Gastroesophageal sphincter (tissue), 4 donors: ENCODE data around the gene NBEA. TPM values are rescaled to one million over a fixed set of nuclear protein-coding genes. Genes with fewer than 3 reads are reported as not detected.

Experiments used
- ATAC-seq: fragments of 150-250 bp; one replicate; pipeline ENCODE4 v1.9.1; 2016; ENCODE audit warnings: mild to moderate bottlenecking, moderate library complexity
- H3K27ac ChIP-seq, 4 donors: fragments of 200-600 bp; sonication (generic) in 3 of 4; 1 replicate in 3 of 4; 2 replicates in 1 of 4; pipeline ENCODE4 v1.5.1; 2016 to 2019
- H3K27me3 ChIP-seq: fragments of 200-600 bp; sonication (generic); one replicate; pipeline ENCODE4 v1.5.1; 2019
- H3K36me3 ChIP-seq, 2 donors: fragments of 200-600 bp; sonication (generic); one replicate each; pipeline ENCODE4 v1.5.1; 2019; ENCODE audit warnings: control low read depth in 1 of 2
- H3K4me1 ChIP-seq, 3 donors: fragments of 200-600 bp; sonication (generic); 1 replicate in 2 of 3; 2 replicates in 1 of 3; pipeline ENCODE4 v1.5.1; 2016 to 2019; ENCODE audit warnings: control low read depth in 2 of 3
- H3K4me3 ChIP-seq, 2 donors: fragments of 200-600 bp; sonication (generic); one replicate each; pipeline ENCODE4 v1.5.1; 2019; ENCODE audit warnings: mild to moderate bottlenecking in 1 of 2, moderate library complexity in 1 of 2
- H3K9me3 ChIP-seq, 3 donors: fragments of 200-600 bp; sonication (generic); one replicate each; pipeline ENCODE4 v1.5.1; 2017 to 2019; ENCODE audit warnings: control low read depth in 2 of 3
- EP300 ChIP-seq: sonication (generic); formaldehyde crosslinking; IDR thresholded peaks from one replicate; pipeline ENCODE4 v1.6.1; 2017; ENCODE audit warnings: antibody characterized with exemption, mild to moderate bottlenecking
- POLR2A ChIP-seq, 2 donors: fragments of 450-650 bp; IDR thresholded peaks; one replicate each; pipeline ENCODE4 v1.6.1; 2017; ENCODE audit warnings: antibody characterized with exemption in 2 of 2, mild to moderate bottlenecking in 2 of 2, moderate library complexity in 1 of 2
- POLR2AphosphoS5 ChIP-seq: sonication (generic); formaldehyde crosslinking; IDR thresholded peaks from one replicate; pipeline ENCODE4 v1.6.1; 2017; ENCODE audit warnings: antibody characterized with exemption
- WGBS, 2 donors: methylation state at CpG; one replicate each; pipeline ENCODE4 v1.1.5; 2018; ENCODE audit warnings: low coverage in 1 of 2; 5-methylcytosine and 5-hydroxymethylcytosine counted together
- total RNA-seq, 4 donors: library from RNA; depleted of rRNA; stranded (reverse); fragments of >200 nt; gene quantifications; one replicate each; pipeline ENCODE4 v1.1.0, GENCODE V29; 2016
- TF ChIP-seq, protein P1 (sequence below), 4 experiments: fragments of 200-600 bp in 2 of 4; fragments of 450-650 bp in 2 of 4; sonication (generic) in 1 of 4; IDR thresholded peaks; one replicate each; pipeline ENCODE4 v1.5.1; 2017 to 2019; ENCODE audit warnings: antibody characterized with exemption in 4 of 4, mild to moderate bottlenecking in 2 of 4, moderate library complexity in 2 of 4

NBEA gene
- total RNA-seq, 4 donors from 2014 or later: 24.8 to 52.1 (median 35.4) TPM

DNA sequence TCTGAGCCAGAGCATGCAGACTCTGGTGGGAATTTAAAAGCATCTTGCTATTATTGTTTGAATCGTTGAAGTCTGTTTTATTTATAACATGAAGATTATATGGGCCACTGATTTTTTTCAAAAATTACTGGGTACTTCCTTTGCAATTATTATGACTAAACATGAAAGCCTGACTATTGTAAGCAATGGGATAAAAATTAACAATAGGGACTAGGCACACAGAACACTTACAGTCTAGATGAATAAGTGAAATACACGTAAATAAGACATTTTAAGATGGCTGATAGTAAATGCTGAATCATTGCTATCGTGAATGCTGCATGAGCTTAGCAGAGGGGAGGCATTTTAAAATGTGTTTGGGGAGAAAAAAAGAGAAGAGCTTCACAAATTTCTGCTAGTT, 615.4 kb downstream of the NBEA start:
- Histone ChIP-seq H3K36me3 (no peaks in the 10 kb centered on the region), H3K27ac (no peak overlapping the region), H3K4me3 (no peak overlapping the region), H3K9me3 (no peaks in the 10 kb centered on the region), H3K27me3 (no peaks in the 10 kb centered on the region), H3K4me1 (no peaks in the 10 kb centered on the region)
- TF ChIP-seq POLR2AphosphoS5 (no peak), POLR2A (IDR thresholded peaks at IDR 0.05) (no peak), EP300 (no peak)
- TF ChIP-seq, protein P1, sequence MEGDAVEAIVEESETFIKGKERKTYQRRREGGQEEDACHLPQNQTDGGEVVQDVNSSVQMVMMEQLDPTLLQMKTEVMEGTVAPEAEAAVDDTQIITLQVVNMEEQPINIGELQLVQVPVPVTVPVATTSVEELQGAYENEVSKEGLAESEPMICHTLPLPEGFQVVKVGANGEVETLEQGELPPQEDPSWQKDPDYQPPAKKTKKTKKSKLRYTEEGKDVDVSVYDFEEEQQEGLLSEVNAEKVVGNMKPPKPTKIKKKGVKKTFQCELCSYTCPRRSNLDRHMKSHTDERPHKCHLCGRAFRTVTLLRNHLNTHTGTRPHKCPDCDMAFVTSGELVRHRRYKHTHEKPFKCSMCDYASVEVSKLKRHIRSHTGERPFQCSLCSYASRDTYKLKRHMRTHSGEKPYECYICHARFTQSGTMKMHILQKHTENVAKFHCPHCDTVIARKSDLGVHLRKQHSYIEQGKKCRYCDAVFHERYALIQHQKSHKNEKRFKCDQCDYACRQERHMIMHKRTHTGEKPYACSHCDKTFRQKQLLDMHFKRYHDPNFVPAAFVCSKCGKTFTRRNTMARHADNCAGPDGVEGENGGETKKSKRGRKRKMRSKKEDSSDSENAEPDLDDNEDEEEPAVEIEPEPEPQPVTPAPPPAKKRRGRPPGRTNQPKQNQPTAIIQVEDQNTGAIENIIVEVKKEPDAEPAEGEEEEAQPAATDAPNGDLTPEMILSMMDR (IDR thresholded peaks at IDR 0.05): no peak
- no peak for ATAC-seq
- 82 to 83% methylated on average over 3 of the region's 3 CpGs for WGBS, 2 donors

DNA sequence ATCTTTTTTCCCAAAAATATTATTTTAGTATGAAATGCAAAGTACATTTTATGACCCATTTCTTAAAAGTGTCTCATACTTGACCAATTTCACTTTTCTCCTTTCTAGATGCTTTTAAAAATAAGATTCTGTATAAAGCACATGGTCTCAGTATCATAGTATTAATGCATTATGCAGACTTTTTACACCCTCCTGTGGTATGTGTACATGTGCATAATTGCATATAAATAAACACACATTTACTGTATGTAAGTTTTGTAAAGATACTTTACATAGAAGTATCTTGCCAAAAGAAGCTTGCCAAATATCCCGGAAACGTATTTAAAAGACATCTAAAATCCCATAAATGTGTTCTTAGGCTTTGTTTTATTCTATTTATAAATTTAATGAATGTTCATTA, 619.5 kb downstream of the NBEA start:
- Histone ChIP-seq H3K9me3 (no peaks in the 10 kb centered on the region), H3K4me1 (no peaks in the 10 kb centered on the region), H3K27ac (no peak overlapping the region), H3K27me3 (no peaks in the 10 kb centered on the region), H3K4me3 (no peak overlapping the region), H3K36me3 (no peaks in the 10 kb centered on the region)
- 78 to 88% methylated on average over 2 of the region's 2 CpGs for WGBS, 2 donors
- ATAC-seq: no peak
- TF ChIP-seq, protein P1 (IDR thresholded peaks at IDR 0.05): no peak
- TF ChIP-seq EP300 (no peak), POLR2AphosphoS5 (no peak), POLR2A (IDR thresholded peaks at IDR 0.05) (no peak)

DNA sequence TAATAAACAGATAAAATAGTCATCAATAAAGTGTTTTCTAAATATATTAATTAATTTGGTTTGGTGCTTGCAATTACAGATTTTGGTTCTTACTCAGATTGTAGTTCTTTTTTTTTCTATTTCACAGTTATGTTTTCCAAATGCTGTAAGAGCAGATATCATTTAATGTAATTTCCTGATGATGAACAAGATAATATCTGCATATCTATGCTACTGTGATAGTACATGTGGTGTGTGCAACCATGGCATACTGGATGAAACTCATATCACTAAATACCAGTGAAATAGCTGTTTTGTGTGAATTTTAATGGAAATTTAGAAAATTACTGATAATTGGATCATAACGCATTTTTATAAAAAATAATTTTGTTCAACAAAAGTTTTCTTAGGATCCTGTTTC, 623.2 kb downstream of the NBEA start:
- Histone ChIP-seq H3K27ac (no peak overlapping the region), H3K9me3 (no peaks in the 10 kb centered on the region), H3K27me3 (no peaks in the 10 kb centered on the region), H3K4me3 (no peak overlapping the region), H3K36me3 (peaks cover 0 to 9% of the 10 kb centered on the region in 2 donors), H3K4me1 (no peaks in the 10 kb centered on the region)
- WGBS, 2 donors: 96 to 100% methylated on average over 1 of the region's 1 CpG
- no peak for ATAC-seq
- TF ChIP-seq POLR2AphosphoS5 (no peak), POLR2A (IDR thresholded peaks at IDR 0.05) (no peak), EP300 (no peak)
- TF ChIP-seq, protein P1 (IDR thresholded peaks at IDR 0.05): no peak

DNA sequence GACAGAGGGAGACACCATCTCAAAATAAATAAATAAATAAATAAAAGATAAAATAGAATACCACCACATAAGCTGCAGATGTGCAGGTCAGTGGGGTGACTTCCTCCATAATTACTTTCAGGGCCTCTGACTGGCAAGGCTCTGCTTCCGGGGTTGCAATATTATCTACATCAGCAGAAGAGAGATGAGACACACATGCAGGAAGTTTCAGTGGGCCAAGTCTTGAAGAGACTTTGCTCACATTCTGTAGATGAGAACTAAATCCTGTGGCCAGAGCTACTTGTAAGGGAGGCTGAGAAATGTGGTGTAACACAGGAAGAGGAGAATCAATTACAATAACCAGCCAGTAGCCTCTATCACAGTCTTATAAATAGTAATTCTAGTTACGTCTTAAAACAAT, 624.3 kb downstream of the NBEA start:
- Histone ChIP-seq H3K9me3 (no peaks in the 10 kb centered on the region), H3K27ac (no peak overlapping the region), H3K36me3 (peaks cover 0 to 9% of the 10 kb centered on the region in 2 donors), H3K4me1 (no peaks in the 10 kb centered on the region), H3K27me3 (no peaks in the 10 kb centered on the region), H3K4me3 (no peak overlapping the region)
- ATAC-seq: no peak
- no peak for TF ChIP-seq EP300
- TF ChIP-seq, protein P1 (IDR thresholded peaks at IDR 0.05): no peak
- WGBS, 2 donors: 64 to 70% methylated on average over 2 of the region's 2 CpGs

DNA sequence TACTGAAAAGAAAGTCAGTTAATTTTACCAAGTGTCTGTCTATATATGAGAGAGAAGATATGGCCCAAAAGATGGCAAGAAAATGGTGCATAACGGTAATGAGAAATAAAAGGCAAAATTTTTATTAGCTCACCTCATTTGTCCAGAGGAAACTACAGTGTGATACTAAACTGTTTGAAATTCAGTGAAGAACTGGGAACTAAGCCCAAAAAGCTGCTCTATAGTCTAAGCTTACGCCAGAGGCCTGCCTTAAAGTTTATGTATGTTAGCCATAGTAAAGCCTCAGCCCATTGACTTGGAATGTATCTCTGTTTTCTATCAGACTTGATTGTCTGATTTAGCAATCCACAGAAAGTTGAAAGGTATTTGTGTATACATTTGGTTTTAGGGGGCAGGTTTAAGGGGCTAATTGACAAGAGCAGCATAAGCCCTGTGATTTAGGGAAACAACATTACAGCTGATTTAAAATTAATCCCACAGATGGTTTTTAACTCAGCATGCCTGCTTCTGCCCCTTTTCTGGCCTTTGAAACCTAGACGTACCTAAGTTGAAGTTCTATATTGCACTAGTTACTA, 625.4 kb downstream of the NBEA start:
- Histone ChIP-seq H3K27me3 (no peaks in the 10 kb centered on the region), H3K4me3 (no peak overlapping the region), H3K36me3 (peaks cover 0 to 9% of the 10 kb centered on the region in 2 donors), H3K4me1 (no peaks in the 10 kb centered on the region), H3K27ac (no peak overlapping the region), H3K9me3 (no peaks in the 10 kb centered on the region)
- TF ChIP-seq, protein P1 (IDR thresholded peaks at IDR 0.05): no peak
- TF ChIP-seq POLR2A (IDR thresholded peaks at IDR 0.05) (no peak), EP300 (no peak), POLR2AphosphoS5 (no peak)
- WGBS, 2 donors: 90 to 96% methylated on average over 3 of the region's 3 CpGs
- no peak for ATAC-seq
